Brain microvascular endothelial cell (primary cell): ENCODE measurements around the gene CAMK2N1.
A peak's percentile ranks its signal among the peaks of the same experiment; 100 is the strongest.

Experiments used
- DNase-seq: peaks from one replicate; pipeline ENCODE4 v3.0.0-alpha.2; 2020
- H3K27ac ChIP-seq: fragments of 250-450 bp; sonication (Bioruptor Pico); 2 replicates; pipeline ENCODE4 v1.5.1; 2020; ENCODE audit warnings: mild to moderate bottlenecking, moderate library complexity
- H3K27me3 ChIP-seq: fragments of 250-450 bp; sonication (Bioruptor Pico); replicated peaks from 2 replicates; pipeline ENCODE4 v1.5.1; 2020; ENCODE audit warnings: mild to moderate bottlenecking
- H3K36me3 ChIP-seq: fragments of 250-450 bp; sonication (Bioruptor Pico); replicated peaks from 2 replicates; pipeline ENCODE4 v1.5.1; 2020; ENCODE audit warnings: mild to moderate bottlenecking
- H3K4me3 ChIP-seq: 2 replicates; pipeline ENCODE4 v1.5.1; 2011; ENCODE audit warnings: low read depth, mild to moderate bottlenecking, control low read depth, low read length, moderate library complexity
- CTCF ChIP-seq: IDR thresholded peaks from 2 replicates; pipeline ENCODE4 v1.5.1; 2011; ENCODE audit warnings: low read depth, mild to moderate bottlenecking, moderate library complexity, low read length, control low read depth, inconsistent platforms; ENCODE audit errors: missing control alignments
- in situ Hi-C: cut with HindIII; loops from 2 replicates; pipeline ENCODE4 v1.10.0; 2017; ENCODE audit warnings: low sequenced_read_pairs, low pct_ligation_motif_present

The CAMK2N1 gene

GRCh38 chr1:20486457-20487235 lies 636 bp upstream of the CAMK2N1 start:
- Histone ChIP-seq H3K36me3 (no peaks in the 10 kb centered on the region), H3K4me3 (peak overlapping the region; percentile 59), H3K27ac (no peak overlapping the region), H3K27me3 (peaks cover 16% of the 10 kb centered on the region)
- DNase-seq, result no peak
- TF ChIP-seq CTCF, result no peak
- in situ Hi-C loops, result no loop called here

- peaks cover 16% of the 10 kb centered on the region for H3K27me3 ChIP-seq
- TF ChIP-seq CTCF, result no peak
- in situ Hi-C loops, result no loop called here
- H3K27ac ChIP-seq, result no peak overlapping the region
- H3K4me3 ChIP-seq, result peak overlapping the region; percentile 70
- H3K36me3 ChIP-seq, result no peaks in the 10 kb centered on the region
- DNase-seq, result no peak
Measured at GRCh38 chr1:20484519-20485462, 1.2 kb downstream of the CAMK2N1 start.

GRCh38 chr1:20483833-20484518 lies 2.0 kb downstream of the CAMK2N1 start:
- DNase-seq, result no peak
- in situ Hi-C loops, result no loop called here
- peak overlapping the region; percentile 70 for H3K4me3 ChIP-seq
- no peak overlapping the region for H3K27ac ChIP-seq
- no peaks in the 10 kb centered on the region for H3K36me3 ChIP-seq
- peak; percentile 36 for TF ChIP-seq CTCF
- H3K27me3 ChIP-seq, result peaks cover 16% of the 10 kb centered on the region

- TF ChIP-seq CTCF, result no peak
- Histone ChIP-seq H3K4me3 (peak overlapping the region; percentile 70), H3K27me3 (peaks cover 12% of the 10 kb centered on the region), H3K36me3 (no peaks in the 10 kb centered on the region), H3K27ac (no peak overlapping the region)
- DNase-seq, result no peak
- in situ Hi-C loops, result no loop called here
Measured at GRCh38 chr1:20483098-20483832, 2.7 kb downstream of the CAMK2N1 start.
